Skeletal muscle satellite cell (primary cell): ENCODE data around the gene GNRH2.

Source experiments
- H3K27me3 ChIP-seq: 2 replicates; pipeline ENCODE4 v1.7.0; 2013; ENCODE audit warnings: low read length; ENCODE audit not compliant: control insufficient read depth, insufficient read depth
- H3K36me3 ChIP-seq: 2 replicates; pipeline ENCODE4 v1.7.0; 2013; ENCODE audit warnings: mild to moderate bottlenecking, control low read depth, low read length; ENCODE audit not compliant: insufficient read depth
- H3K4me1 ChIP-seq: 2 replicates; pipeline ENCODE4 v1.7.0; 2013; ENCODE audit warnings: low read length; ENCODE audit not compliant: control insufficient read depth, insufficient read depth
- H3K4me2 ChIP-seq: 2 replicates; pipeline ENCODE4 v1.7.0; 2013; ENCODE audit warnings: mild to moderate bottlenecking, low read length
- H3K4me3 ChIP-seq: 2 replicates; pipeline ENCODE4 v1.7.0; 2013; ENCODE audit warnings: low read length
- H3K9ac ChIP-seq: 2 replicates; pipeline ENCODE4 v1.7.0; 2013; ENCODE audit warnings: mild to moderate bottlenecking, low read depth, low read length, moderate library complexity
- H3K9me3 ChIP-seq: replicated peaks from 2 replicates; pipeline ENCODE4 v1.7.0; 2013; ENCODE audit warnings: mild to moderate bottlenecking, control low read depth, low read length

GNRH2 gene

GRCh38 chr20:3094848-3095629 is 51.6 kb downstream of the GNRH2 start:
- Histone ChIP-seq H3K27me3 (peaks cover 25% of the 10 kb centered on the region), H3K4me3 (no peak overlapping the region)

More at GRCh38 chr20:3094848-3095629, 51.6 kb downstream of the GNRH2 start:
- Histone ChIP-seq H3K9me3 (no peaks in the 10 kb centered on the region), H3K4me2 (no peak overlapping the region), H3K9ac (no peak overlapping the region), H3K36me3 (no peaks in the 10 kb centered on the region), H3K4me1 (peaks cover 9% of the 10 kb centered on the region)
